Prostate gland (tissue), 2 donors: ENCODE data around the gene COX7B. TPM values are rescaled to one million over a fixed set of nuclear protein-coding genes. Genes with fewer than 3 reads are reported as not detected.
A peak's percentile ranks its signal among the peaks of the same experiment; 100 is the strongest.

ENCODE experiments used
- DNase-seq: peaks from one replicate; pipeline ENCODE4 v3.0.0-alpha.2; 2019; ENCODE audit warnings: low spot score
- H3K27ac ChIP-seq, 2 donors: fragments of 200-600 bp; sonication (generic); 2 replicates each; pipeline ENCODE4 v1.5.1; 2017 to 2019
- H3K27me3 ChIP-seq: fragments of 200-600 bp; sonication (generic); replicated peaks from 2 replicates; pipeline ENCODE4 v1.5.1; 2019; ENCODE audit not compliant: insufficient read depth
- H3K36me3 ChIP-seq, 2 donors: fragments of 200-600 bp; sonication (generic); 1 replicate in 1 of 2; 2 replicates in 1 of 2; pipeline versions ENCODE4 v1.5.1 to v1.8.1; 2017 to 2019
- H3K4me1 ChIP-seq: fragments of 200-600 bp; sonication (generic); replicated peaks from 2 replicates; pipeline ENCODE4 v1.5.1; 2019
- H3K4me3 ChIP-seq, 2 donors: fragments of 200-600 bp; sonication (generic); 2 replicates each; pipeline ENCODE4 v1.5.1; 2017 to 2019
- H3K9me3 ChIP-seq: fragments of 200-600 bp; sonication (generic); 2 replicates; pipeline ENCODE4 v1.5.1; 2017
- POLR2A ChIP-seq: fragments of 450-650 bp; IDR thresholded peaks from one replicate; pipeline ENCODE4 v1.6.1; 2016; ENCODE audit warnings: antibody characterized with exemption, mild to moderate bottlenecking
- POLR2AphosphoS5 ChIP-seq: sonication (generic); formaldehyde crosslinking; IDR thresholded peaks from one replicate; pipeline ENCODE4 v1.6.1; 2017; ENCODE audit warnings: antibody characterized with exemption
- WGBS: methylation state at CpG from one replicate; pipeline ENCODE4 v1.1.5; 2018; 5-methylcytosine and 5-hydroxymethylcytosine counted together
- intact Hi-C: fragments of 100-400 bp; cut with DNase I; formaldehyde crosslinking; loops from one replicate; pipeline ENCODE4 v1.14.2; 2022
- total RNA-seq, 2 donors: library from RNA; depleted of rRNA; stranded (reverse); fragments of >200 nt; gene quantifications; one replicate each; pipeline ENCODE4 v1.1.0, GENCODE V29; 2016
- TF ChIP-seq, protein P1 (sequence below), 4 experiments: fragments of 200-600 bp in 2 of 4; fragments of 450-650 bp in 2 of 4; sonication (generic) in 2 of 4; IDR thresholded peaks; 1 replicate in 3 of 4; 2 replicates in 1 of 4; pipeline ENCODE4 v1.5.1; 2016 to 2019; ENCODE audit warnings: antibody characterized with exemption in 4 of 4, mild to moderate bottlenecking in 2 of 4, moderate library complexity in 2 of 4

The COX7B gene
- total RNA-seq, 2 donors from 2014 or later: 203 to 374 TPM

DNA sequence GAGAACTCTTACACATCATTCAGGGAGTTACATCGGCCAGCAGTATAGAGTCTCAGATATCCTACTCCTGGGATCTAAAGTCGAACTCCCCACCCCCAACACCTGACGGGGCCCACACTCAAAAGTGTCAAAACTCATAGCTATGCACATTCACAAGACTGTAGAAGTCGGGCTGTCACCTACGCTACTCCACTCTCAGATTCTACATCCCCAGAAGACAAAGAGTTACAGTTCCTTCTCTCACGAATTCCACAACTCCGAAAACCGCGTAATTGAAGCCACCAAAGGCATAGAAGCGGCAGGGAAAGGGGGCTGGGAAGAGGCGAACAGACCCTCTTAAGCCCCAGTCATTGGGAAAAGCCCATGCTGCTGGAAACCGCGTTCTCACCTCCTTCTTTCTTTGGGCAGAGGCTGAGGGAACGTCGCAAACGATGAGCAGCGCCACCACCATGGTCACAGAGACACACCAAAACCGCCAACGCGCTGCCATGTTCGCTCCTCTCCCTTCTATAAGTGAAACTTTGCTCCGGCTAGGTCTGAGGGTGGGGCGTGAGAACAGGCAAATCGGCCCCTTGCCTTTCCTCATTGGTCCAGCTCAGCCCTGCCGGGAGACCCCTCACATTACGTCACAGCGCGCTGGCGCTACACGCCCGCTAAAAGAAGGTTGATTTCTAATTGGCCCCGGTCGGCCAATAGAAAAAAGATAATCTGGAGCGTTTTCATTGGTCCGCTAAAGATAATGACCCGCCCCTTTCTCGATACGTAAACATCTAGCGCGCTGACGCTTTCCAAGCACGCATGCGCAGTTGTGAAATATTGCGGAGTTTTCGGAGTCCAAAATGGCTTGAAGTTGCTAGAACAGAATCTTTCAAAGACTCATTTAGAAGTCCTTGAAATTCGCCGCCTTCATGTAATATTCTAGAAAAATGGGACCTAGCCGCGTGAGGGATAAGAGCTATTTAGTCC, 4.1 kb upstream of the COX7B start, which contains the start of gene MAGT1:
TSS of gene MAGT1 (minus strand) at position 515 of the 966 bp plus-strand sequence. CDS start at position 490, 25 bp downstream.
- Histone ChIP-seq H3K36me3 (no peaks in the 10 kb centered on the region), H3K4me3 (peak within 1 kb of the TSS; percentile 56 to 59), H3K27me3 (no peaks in the 10 kb centered on the region), H3K27ac (peak within 1 kb of the TSS; percentile 90 to 94), H3K9me3 (no peaks in the 10 kb centered on the region), H3K4me1 (no peaks in the 10 kb centered on the region)
- peak; percentile 90 for DNase-seq
- intact Hi-C loops: loop anchor here (10.0 kb wide), 1 partner anchor 110 kb away; the partner anchor contains the start of gene ATRX
- under 1% methylated on average over 37 of the region's 49 CpGs for WGBS
- peak; percentile 85 for TF ChIP-seq POLR2A
- peak; percentile 92 for TF ChIP-seq POLR2AphosphoS5
- TF ChIP-seq, protein P1, sequence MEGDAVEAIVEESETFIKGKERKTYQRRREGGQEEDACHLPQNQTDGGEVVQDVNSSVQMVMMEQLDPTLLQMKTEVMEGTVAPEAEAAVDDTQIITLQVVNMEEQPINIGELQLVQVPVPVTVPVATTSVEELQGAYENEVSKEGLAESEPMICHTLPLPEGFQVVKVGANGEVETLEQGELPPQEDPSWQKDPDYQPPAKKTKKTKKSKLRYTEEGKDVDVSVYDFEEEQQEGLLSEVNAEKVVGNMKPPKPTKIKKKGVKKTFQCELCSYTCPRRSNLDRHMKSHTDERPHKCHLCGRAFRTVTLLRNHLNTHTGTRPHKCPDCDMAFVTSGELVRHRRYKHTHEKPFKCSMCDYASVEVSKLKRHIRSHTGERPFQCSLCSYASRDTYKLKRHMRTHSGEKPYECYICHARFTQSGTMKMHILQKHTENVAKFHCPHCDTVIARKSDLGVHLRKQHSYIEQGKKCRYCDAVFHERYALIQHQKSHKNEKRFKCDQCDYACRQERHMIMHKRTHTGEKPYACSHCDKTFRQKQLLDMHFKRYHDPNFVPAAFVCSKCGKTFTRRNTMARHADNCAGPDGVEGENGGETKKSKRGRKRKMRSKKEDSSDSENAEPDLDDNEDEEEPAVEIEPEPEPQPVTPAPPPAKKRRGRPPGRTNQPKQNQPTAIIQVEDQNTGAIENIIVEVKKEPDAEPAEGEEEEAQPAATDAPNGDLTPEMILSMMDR (IDR thresholded peaks at IDR 0.05): no peak

DNA sequence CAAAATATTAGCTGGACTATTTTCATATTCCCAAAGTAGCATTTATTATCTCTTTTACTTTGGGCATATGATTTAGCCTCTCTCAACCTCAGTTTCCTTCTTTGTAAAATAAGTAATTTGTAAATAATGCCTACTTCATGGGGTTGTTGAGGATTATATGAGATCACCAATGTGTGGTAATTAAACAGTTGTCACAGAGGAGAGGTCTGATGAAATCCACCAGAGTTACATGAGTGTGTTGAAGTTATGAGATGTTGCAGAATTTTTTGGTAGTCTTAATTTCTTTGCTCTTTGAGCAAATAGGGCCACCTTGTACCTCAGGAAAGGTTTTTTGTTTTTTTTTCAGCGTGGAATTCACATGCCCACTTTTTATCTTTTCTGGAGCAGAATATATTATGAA, 1.4 kb downstream of the COX7B start:
- TF ChIP-seq POLR2AphosphoS5: no peak
- no peak for TF ChIP-seq POLR2A
- TF ChIP-seq, protein P1 (IDR thresholded peaks at IDR 0.05): no peak
- Histone ChIP-seq H3K4me1 (no peaks in the 10 kb centered on the region), H3K27me3 (no peaks in the 10 kb centered on the region), H3K27ac (peak overlapping the region in 1 of 2 donors; percentile 85), H3K9me3 (no peaks in the 10 kb centered on the region), H3K36me3 (no peaks in the 10 kb centered on the region), H3K4me3 (peak overlapping the region; percentile 43 to 46)
- DNase-seq: no peak
- intact Hi-C loops: loop anchor here (10.0 kb wide), 1 partner anchor 204 kb away; the partner anchor contains the start of gene PGK1
- 63% methylated on average over 1 of the region's 1 CpG for WGBS

DNA sequence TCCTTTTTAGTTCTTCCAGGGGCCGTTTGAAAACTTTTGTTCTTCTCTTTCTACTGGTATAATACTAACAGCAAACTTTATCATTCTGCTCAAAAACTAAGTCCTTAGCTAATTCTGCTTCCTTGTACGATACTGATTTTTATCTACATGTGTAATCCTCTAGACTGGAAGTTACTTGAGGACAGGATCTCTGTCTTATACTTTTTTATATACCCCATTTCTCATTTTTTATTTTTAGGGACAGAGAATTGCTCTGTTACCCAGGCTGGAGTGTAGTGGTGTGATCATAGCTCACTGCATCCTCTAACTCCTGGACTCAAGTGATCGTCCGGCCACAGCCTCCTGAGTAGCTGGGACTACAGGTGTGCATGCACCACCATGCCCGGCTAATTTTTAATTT, 2.2 kb downstream of the COX7B start:
- DNase-seq: no peak
- Histone ChIP-seq H3K27ac (no peak overlapping the region), H3K4me1 (no peaks in the 10 kb centered on the region), H3K27me3 (no peaks in the 10 kb centered on the region), H3K9me3 (no peaks in the 10 kb centered on the region), H3K4me3 (no peak overlapping the region), H3K36me3 (no peaks in the 10 kb centered on the region)
- intact Hi-C loops: loop anchor here (10.0 kb wide), 1 partner anchor 203 kb away; the partner anchor contains the start of gene PGK1
- TF ChIP-seq, protein P1 (IDR thresholded peaks at IDR 0.05): no peak
- TF ChIP-seq POLR2A (no peak), POLR2AphosphoS5 (no peak)
- 85% methylated on average over 5 of the region's 5 CpGs for WGBS

DNA sequence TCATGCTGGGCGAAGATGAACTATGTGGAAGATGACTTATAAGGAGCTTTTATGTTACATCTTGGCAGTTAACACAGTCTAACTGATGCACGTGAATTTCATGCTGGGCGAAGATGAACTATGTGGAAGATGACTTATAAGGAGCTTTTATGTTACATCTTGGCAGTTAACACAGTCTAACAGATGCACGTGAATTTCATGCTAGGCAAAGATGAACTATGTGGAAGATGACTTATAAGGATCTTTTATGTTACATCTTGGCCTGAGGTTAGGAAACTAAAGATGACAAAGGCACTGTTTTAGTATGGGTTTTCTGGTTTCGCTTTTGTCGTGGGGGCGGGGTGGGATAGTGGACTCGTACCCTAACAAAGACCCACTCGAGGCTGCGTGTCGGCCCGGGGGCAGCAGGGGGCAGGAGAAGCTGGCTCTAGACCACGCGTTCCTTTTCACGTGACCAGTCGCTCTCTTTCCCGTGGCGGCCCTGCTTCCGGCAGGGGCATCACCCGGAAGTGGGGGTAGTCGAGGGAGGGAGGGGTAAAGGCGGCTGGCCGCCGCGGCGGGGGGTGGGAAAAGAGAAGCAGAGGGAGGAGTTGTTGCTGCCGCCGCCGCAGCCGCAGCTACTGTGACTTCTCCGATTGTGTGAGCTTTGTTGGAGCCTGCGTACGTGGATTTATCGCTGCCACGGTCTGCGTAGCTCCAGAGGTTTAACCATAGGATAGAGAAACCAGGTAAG, 11.0 kb downstream of the COX7B start, which contains the start of gene ATP7A:
TSS of gene ATP7A (plus strand) at position 586 of the 733 bp plus-strand sequence. CDS start 60,949 bp downstream, outside the sequence.
- peak; percentile 60 for TF ChIP-seq POLR2A
- TF ChIP-seq, protein P1 (IDR thresholded peaks at IDR 0.05): peak in 3 of 4 experiments; percentile 57 to 76 (median 64)
- peak; percentile 80 for TF ChIP-seq POLR2AphosphoS5
- Histone ChIP-seq H3K4me3 (peak within 1 kb of the TSS; percentile 44 to 48), H3K27ac (peak within 1 kb of the TSS; percentile 76 to 86), H3K36me3 (no peaks in the 10 kb centered on the region), H3K4me1 (no peaks in the 10 kb centered on the region), H3K9me3 (no peaks in the 10 kb centered on the region), H3K27me3 (no peaks in the 10 kb centered on the region)
- peak; percentile 81 for DNase-seq
- 2% methylated on average over 34 of the region's 36 CpGs for WGBS
- intact Hi-C loops: loop anchor here (10.0 kb wide), 1 partner anchor 115 kb away; no protein-coding TSS in a partner anchor
